ENCODE measurements around the gene GPSM3. TPM values are rescaled to one million over a fixed set of nuclear protein-coding genes. Genes with fewer than 3 reads are reported as not detected.

The GPSM3 gene
- total and polyA plus RNA-seq, 2 of the 13 experiments (the other 11 are each of a cell fraction or from before 2014, with no cell fraction given), result 0.18 to 6.2 TPM

DNA sequence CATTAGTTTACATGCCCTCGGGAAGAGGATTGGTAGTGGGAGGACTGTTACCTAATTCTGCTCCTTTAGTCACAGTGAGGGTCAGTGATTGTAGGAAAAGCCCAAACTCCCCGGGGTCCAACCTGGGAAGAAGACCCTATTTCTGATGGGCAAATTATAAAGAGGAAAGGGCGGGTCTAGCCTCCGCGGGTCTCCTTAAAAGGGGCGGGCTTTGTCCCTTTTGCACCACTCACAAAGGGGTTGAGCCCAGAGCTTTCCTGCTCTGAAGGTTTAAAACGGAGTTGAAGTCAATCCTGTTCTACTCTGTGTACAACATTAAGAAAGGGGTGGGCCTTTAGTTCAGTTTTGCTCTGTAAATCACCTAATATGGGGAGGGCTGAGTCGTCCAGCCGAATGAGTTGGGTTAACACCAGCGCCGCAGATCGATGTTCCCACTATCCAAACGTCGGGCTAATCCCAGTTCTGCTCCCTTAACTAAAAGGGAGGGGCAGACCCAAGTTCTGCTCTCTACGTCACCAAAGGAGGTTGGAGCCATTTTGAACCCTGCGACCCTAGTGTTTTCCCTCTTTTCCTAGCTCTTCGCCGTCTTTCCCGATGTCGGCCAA, 15.2 kb downstream of the GPSM3 start (continued):
- TF ChIP-seq ATF7-NPFF (CRISPR knock-in tag; IDR thresholded peaks at IDR 0.05; ENCODE audit: low read depth) (0 out of 2 replicates have a peak, but pooled peaks have one; percentile 7), KDM2A (CRISPR knock-in tag; IDR thresholded peaks at IDR 0.05; ENCODE audit: borderline replicate concordance, low read depth) (peak; percentile 24; the same call in 1 of the 2 replicates), ZBTB34 (CRISPR knock-in tag; IDR thresholded peaks at IDR 0.05) (no peak), ZNF251 (CRISPR knock-in tag; IDR thresholded peaks at IDR 0.05) (peak; percentile 84; the same call in 1 of the 2 replicates), PLSCR1 (CRISPR knock-in tag; IDR thresholded peaks at IDR 0.05; ENCODE audit: borderline replicate concordance) (no peak), ZNF557 (CRISPR knock-in tag; IDR thresholded peaks at IDR 0.05) (no peak), RFX3 (CRISPR knock-in tag; IDR thresholded peaks at IDR 0.05) (no peak), PHF5A (CRISPR knock-in tag; IDR thresholded peaks at IDR 0.05; ENCODE audit: low read depth, unreplicated experiment) (peak; percentile 17), SOX5 (CRISPR knock-in tag; IDR thresholded peaks at IDR 0.05; ENCODE audit: borderline replicate concordance) (no peak; the same call in 1 of the 2 replicates), TAF15 (IDR thresholded peaks at IDR 0.05; ENCODE audit: low read depth, low read length, poor library complexity, severe bottlenecking) (no peak), HOXA9 (CRISPR knock-in tag; IDR thresholded peaks at IDR 0.05; ENCODE audit: borderline replicate concordance) (no peak), ZNF547 (CRISPR knock-in tag; IDR thresholded peaks at IDR 0.05) (no peak), CCDC6 (CRISPR knock-in tag; IDR thresholded peaks at IDR 0.05) (no peak; the same call in 1 of the 2 replicates), GRHL1 (CRISPR knock-in tag; conservative IDR thresholded peaks at IDR 0.05) (no peak), NFYB (CRISPR knock-in tag; IDR thresholded peaks at IDR 0.05) (no peak), HOXD1 (CRISPR knock-in tag; IDR thresholded peaks at IDR 0.05) (no peak), ZNF615 (CRISPR knock-in tag; IDR thresholded peaks at IDR 0.05; ENCODE audit: borderline replicate concordance) (no peak), THAP11 (CRISPR knock-in tag; IDR thresholded peaks at IDR 0.05) (no peak), ZFY (CRISPR knock-in tag; IDR thresholded peaks at IDR 0.05) (no peak), REXO4 (CRISPR knock-in tag; IDR thresholded peaks at IDR 0.05; ENCODE audit: borderline replicate concordance) (no peak), ZNF790 (CRISPR knock-in tag; IDR thresholded peaks at IDR 0.05; ENCODE audit: borderline replicate concordance) (no peak), NCOA5 (CRISPR knock-in tag; IDR thresholded peaks at IDR 0.05) (no peak), NFE2 (CRISPR knock-in tag; IDR thresholded peaks at IDR 0.05) (no peak)
- TF ChIP-seq, protein P1, sequence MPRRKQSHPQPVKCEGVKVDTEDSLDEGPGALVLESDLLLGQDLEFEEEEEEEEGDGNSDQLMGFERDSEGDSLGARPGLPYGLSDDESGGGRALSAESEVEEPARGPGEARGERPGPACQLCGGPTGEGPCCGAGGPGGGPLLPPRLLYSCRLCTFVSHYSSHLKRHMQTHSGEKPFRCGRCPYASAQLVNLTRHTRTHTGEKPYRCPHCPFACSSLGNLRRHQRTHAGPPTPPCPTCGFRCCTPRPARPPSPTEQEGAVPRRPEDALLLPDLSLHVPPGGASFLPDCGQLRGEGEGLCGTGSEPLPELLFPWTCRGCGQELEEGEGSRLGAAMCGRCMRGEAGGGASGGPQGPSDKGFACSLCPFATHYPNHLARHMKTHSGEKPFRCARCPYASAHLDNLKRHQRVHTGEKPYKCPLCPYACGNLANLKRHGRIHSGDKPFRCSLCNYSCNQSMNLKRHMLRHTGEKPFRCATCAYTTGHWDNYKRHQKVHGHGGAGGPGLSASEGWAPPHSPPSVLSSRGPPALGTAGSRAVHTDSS (CRISPR knock-in tag; conservative IDR thresholded peaks at IDR 0.05), result no peak
- TF ChIP-seq, protein P2, sequence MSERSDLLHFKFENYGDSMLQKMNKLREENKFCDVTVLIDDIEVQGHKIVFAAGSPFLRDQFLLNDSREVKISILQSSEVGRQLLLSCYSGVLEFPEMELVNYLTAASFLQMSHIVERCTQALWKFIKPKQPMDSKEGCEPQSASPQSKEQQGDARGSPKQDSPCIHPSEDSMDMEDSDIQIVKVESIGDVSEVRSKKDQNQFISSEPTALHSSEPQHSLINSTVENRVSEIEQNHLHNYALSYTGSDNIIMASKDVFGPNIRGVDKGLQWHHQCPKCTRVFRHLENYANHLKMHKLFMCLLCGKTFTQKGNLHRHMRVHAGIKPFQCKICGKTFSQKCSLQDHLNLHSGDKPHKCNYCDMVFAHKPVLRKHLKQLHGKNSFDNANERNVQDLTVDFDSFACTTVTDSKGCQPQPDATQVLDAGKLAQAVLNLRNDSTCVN (CRISPR knock-in tag; IDR thresholded peaks at IDR 0.05; ENCODE audit: borderline replicate concordance), result no peak
